SK-N-SH (cell line): Measurements from ENCODE around the gene USP13.

Experiments
- EZH2phosphoT487 ChIP-seq: fragments of 200-600 bp; sonication (generic); IDR thresholded peaks from 2 replicates; pipeline ENCODE4 v1.6.1; 2017; ENCODE audit warnings: low read depth, mixed run types, mild to moderate bottlenecking, antibody characterized with exemption, moderate library complexity, borderline replicate concordance
- RXRA ChIP-seq: IDR thresholded peaks from 2 replicates; pipeline ENCODE4 v1.4.0; 2012; ENCODE audit warnings: low read depth, mild to moderate bottlenecking, borderline replicate concordance
- TF ChIP-seq, protein P1 (sequence below): fragments of 200-600 bp; sonication (generic); IDR thresholded peaks from 2 replicates; pipeline ENCODE4 v1.6.1; 2017; ENCODE audit warnings: antibody characterized with exemption, mild to moderate bottlenecking, moderate library complexity
- TF ChIP-seq, protein P2 (sequence below): IDR thresholded peaks from 2 replicates; pipeline ENCODE4 v1.6.1; 2012; ENCODE audit warnings: mild to moderate bottlenecking, low read depth, low read length, moderate library complexity

DNA sequence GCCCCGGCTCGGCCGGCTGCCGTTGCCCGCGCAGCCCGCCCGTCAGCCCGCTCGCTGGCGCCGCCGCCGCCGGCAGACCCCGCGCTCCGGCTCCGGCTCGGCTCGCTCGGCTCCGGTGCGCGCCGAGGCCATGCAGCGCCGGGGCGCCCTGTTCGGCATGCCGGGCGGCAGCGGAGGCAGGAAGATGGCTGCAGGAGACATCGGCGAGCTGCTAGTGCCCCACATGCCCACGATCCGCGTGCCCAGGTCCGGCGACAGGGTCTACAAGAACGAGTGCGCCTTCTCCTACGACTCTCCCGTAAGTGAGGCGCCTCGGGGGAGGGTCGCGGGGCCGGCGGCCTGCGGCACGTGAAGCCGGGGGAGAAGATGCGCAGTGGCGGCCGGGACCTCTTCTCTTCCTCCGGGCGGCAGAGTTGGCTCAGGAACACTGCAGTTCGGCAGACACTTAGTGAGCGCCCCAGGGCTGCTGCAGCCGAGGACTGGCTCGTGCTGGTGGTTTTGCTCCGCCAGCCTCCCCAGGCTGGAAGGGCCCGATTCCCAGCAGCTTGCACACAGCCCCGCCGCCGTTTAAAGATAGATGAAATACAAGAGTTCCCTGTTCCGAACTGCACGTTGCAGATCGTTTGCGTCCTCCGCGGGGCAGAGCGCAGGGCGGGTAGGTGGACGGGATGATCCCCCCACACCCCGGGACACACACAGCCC, 407 bp downstream of the USP13 start:
- TF ChIP-seq, protein P1, sequence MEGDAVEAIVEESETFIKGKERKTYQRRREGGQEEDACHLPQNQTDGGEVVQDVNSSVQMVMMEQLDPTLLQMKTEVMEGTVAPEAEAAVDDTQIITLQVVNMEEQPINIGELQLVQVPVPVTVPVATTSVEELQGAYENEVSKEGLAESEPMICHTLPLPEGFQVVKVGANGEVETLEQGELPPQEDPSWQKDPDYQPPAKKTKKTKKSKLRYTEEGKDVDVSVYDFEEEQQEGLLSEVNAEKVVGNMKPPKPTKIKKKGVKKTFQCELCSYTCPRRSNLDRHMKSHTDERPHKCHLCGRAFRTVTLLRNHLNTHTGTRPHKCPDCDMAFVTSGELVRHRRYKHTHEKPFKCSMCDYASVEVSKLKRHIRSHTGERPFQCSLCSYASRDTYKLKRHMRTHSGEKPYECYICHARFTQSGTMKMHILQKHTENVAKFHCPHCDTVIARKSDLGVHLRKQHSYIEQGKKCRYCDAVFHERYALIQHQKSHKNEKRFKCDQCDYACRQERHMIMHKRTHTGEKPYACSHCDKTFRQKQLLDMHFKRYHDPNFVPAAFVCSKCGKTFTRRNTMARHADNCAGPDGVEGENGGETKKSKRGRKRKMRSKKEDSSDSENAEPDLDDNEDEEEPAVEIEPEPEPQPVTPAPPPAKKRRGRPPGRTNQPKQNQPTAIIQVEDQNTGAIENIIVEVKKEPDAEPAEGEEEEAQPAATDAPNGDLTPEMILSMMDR = peak; percentile 11; the same call in 1 of the 2 replicates
- TF ChIP-seq, protein P2, sequence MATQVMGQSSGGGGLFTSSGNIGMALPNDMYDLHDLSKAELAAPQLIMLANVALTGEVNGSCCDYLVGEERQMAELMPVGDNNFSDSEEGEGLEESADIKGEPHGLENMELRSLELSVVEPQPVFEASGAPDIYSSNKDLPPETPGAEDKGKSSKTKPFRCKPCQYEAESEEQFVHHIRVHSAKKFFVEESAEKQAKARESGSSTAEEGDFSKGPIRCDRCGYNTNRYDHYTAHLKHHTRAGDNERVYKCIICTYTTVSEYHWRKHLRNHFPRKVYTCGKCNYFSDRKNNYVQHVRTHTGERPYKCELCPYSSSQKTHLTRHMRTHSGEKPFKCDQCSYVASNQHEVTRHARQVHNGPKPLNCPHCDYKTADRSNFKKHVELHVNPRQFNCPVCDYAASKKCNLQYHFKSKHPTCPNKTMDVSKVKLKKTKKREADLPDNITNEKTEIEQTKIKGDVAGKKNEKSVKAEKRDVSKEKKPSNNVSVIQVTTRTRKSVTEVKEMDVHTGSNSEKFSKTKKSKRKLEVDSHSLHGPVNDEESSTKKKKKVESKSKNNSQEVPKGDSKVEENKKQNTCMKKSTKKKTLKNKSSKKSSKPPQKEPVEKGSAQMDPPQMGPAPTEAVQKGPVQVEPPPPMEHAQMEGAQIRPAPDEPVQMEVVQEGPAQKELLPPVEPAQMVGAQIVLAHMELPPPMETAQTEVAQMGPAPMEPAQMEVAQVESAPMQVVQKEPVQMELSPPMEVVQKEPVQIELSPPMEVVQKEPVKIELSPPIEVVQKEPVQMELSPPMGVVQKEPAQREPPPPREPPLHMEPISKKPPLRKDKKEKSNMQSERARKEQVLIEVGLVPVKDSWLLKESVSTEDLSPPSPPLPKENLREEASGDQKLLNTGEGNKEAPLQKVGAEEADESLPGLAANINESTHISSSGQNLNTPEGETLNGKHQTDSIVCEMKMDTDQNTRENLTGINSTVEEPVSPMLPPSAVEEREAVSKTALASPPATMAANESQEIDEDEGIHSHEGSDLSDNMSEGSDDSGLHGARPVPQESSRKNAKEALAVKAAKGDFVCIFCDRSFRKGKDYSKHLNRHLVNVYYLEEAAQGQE = no peak; the same call in 1 of the 2 replicates
- no peak for TF ChIP-seq EZH2phosphoT487
- TF ChIP-seq RXRA = no peak
